Psoas muscle (tissue), 8 donors: ENCODE data around the gene CDH8. TPM values are rescaled to one million over a fixed set of nuclear protein-coding genes. Genes with fewer than 3 reads are reported as not detected.

Experiments used
- ATAC-seq, 4 donors: fragments of 200-7000 bp; cut with Tn5 transposase; one replicate each; pipeline ENCODE4 v1.9.1; 2020; ENCODE audit warnings: moderate library complexity in 3 of 4, mild to moderate bottlenecking in 2 of 4
- DNase-seq, 2 donors: peaks; one replicate each; pipeline ENCODE4 v3.0.0-alpha.2; 2020
- H3K27ac ChIP-seq: fragments of 200-600 bp; one replicate; pipeline ENCODE4 v1.8.0; 2022
- H3K27me3 ChIP-seq, 3 donors: fragments of 200-600 bp in 1 of 3; one replicate each; pipeline versions ENCODE4 v1.6.1 to v1.8.0; 2013 to 2022; ENCODE audit warnings: low read length in 2 of 3, mild to moderate bottlenecking in 2 of 3, moderate library complexity in 1 of 3; ENCODE audit not compliant: insufficient read depth in 3 of 3
- H3K36me3 ChIP-seq, 2 donors: fragments of 200-600 bp in 1 of 2; one replicate each; pipeline versions ENCODE4 v1.6.1 to v1.8.0; 2013 to 2022; ENCODE audit warnings: low read depth in 1 of 2, mild to moderate bottlenecking in 1 of 2, moderate library complexity in 1 of 2; ENCODE audit not compliant: insufficient read depth in 1 of 2
- H3K4me1 ChIP-seq: fragments of 200-600 bp; one replicate; pipeline ENCODE4 v1.8.0; 2022
- H3K4me3 ChIP-seq: fragments of 200-600 bp; one replicate; pipeline ENCODE4 v1.8.0; 2022; ENCODE audit warnings: mild to moderate bottlenecking
- H3K9me3 ChIP-seq: fragments of 200-600 bp; one replicate; pipeline ENCODE4 v1.8.0; 2022
- WGBS, 3 donors: extraction: QIAGEN DNeasy Blood & Tissue Kit; methylation state at CpG; one replicate each; pipeline versions ENCODE4 v1.1.6 to v1.1.7; 2013; 5-methylcytosine and 5-hydroxymethylcytosine counted together
- intact Hi-C, 2 donors: fragments of 100-400 bp; cut with DNase I; formaldehyde crosslinking; loops; one replicate each; pipeline versions ENCODE4 v1.11.0 to v1.14.2; 2022
- polyA plus RNA-seq, 3 donors: library from polyadenylated mRNA; stranded (reverse); fragments of 200-250 nt; gene quantifications; one replicate each; pipeline ENCODE4 v1.2.3, GENCODE V29; 2013
- total RNA-seq, 4 donors: library from RNA; stranded (reverse); fragmentation: NEBNext Ultra II Directional in 2 of 4; extraction: Animal tissue kit (Norgen Biotek cat#: 25700) in 2 of 4; gene quantifications; one replicate each; pipeline versions ENCODE4 v1.2.1 to v1.2.4, GENCODE V29; 2021 to 2023
- TF ChIP-seq, protein P1 (sequence below): fragments of 200-600 bp; IDR thresholded peaks from one replicate; pipeline ENCODE4 v1.8.0; 2022; ENCODE audit warnings: antibody characterized with exemption
- donor health status: healthy with polysubstance abuse.
- donor health status: DM: no; HTN: no; CAD: no; lungs with moderate emphysema.
- donor health status: Bipolar disorder and iron deficiency.
- donor health status: healthy.
- donor health status: DM: yes; HTN: yes; CAD: no.
- donor health status: DM: no; HTN: no; CAD: no.
- donor health status: DM: no; HTN: no; CAD: no.
- donor health status: DM: yes; HTN: yes; CAD: no.

The CDH8 gene
- total and polyA plus RNA-seq, 7 donors: 0.13 to 1.2 (median 0.58) TPM

DNA sequence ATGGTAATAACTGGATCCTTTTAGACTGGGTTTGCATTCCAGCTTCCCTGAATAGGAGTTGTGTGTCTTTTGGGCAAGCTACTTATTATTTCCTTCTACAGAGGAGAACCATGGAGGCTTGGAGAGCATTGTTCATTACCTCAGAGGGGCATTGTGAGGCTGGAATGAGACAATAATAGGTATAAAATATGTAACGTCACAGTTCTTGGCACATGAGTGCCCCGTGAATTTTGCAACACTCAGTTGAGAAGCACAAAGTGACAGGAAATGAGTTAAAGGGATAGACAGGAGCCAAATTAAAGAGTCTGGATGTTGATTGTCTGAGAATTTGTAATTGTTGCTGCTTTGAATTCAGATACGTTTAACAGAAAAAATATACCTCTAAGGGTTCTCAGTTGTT, 92.2 kb downstream of the CDH8 start:
- H3K9me3 ChIP-seq: no peaks in the 10 kb centered on the region
- H3K27me3 ChIP-seq: no peaks in the 10 kb centered on the region
- ATAC-seq (no peak), DNase-seq (no peak)
- H3K4me1 ChIP-seq: no peaks in the 10 kb centered on the region
- WGBS, 3 donors: 49 to 55% (median 54%) methylated on average over 3 of the region's 3 CpGs
- no peak overlapping the region for H3K4me3 ChIP-seq
- TF ChIP-seq, protein P1, sequence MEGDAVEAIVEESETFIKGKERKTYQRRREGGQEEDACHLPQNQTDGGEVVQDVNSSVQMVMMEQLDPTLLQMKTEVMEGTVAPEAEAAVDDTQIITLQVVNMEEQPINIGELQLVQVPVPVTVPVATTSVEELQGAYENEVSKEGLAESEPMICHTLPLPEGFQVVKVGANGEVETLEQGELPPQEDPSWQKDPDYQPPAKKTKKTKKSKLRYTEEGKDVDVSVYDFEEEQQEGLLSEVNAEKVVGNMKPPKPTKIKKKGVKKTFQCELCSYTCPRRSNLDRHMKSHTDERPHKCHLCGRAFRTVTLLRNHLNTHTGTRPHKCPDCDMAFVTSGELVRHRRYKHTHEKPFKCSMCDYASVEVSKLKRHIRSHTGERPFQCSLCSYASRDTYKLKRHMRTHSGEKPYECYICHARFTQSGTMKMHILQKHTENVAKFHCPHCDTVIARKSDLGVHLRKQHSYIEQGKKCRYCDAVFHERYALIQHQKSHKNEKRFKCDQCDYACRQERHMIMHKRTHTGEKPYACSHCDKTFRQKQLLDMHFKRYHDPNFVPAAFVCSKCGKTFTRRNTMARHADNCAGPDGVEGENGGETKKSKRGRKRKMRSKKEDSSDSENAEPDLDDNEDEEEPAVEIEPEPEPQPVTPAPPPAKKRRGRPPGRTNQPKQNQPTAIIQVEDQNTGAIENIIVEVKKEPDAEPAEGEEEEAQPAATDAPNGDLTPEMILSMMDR: no peak
- no peak overlapping the region for H3K27ac ChIP-seq
- intact Hi-C loops: no loop called here
- H3K36me3 ChIP-seq: no peaks in the 10 kb centered on the region

DNA sequence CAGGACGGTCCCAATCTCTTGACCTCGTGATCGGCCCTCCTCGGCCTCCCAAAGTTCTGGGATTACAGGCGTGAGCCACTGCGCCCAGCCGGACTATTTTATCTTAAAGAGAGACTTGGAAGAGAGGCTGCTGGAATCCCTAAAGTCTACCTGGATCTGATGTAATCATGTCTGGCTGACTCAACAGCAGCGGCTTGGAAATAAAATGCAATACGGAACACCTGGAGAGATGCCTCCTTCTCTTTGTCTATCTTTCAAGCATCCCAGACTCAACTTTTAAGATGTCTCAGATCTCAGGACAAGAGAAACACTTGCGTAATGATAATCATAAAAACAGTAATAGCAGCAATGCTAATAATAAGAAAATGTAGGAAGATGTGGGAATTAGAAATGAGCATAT, 95.6 kb downstream of the CDH8 start:
- Histone ChIP-seq H3K9me3 (no peaks in the 10 kb centered on the region), H3K36me3 (no peaks in the 10 kb centered on the region), H3K4me3 (no peak overlapping the region), H3K4me1 (no peaks in the 10 kb centered on the region), H3K27ac (no peak overlapping the region), H3K27me3 (no peaks in the 10 kb centered on the region)
- no peak for ATAC-seq
- intact Hi-C loops: no loop called here
- WGBS, 3 donors: 91 to 92% (median 92%) methylated on average over 10 of the region's 10 CpGs
- no peak for DNase-seq
- TF ChIP-seq, protein P1: no peak

DNA sequence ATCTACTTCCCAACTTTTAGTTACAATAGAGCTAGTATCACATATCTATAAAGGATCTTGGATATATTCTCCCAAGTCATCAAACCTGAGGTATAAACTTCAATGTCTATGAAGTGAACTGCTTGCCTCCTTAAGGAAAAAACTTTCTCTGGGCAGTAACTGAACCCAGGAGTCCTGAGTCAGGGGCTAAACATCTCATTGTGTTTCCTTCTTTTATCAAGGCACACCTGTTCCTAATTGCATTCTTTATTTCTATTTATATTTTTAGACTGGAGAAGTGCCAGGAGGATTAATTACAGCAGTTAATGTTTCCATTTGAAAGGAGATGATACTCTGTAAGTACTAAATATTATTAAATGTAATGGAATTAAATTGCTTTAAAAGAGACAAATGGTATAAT, 98.6 kb downstream of the CDH8 start:
- Histone ChIP-seq H3K4me3 (no peak overlapping the region), H3K9me3 (no peaks in the 10 kb centered on the region), H3K27ac (no peak overlapping the region), H3K4me1 (no peaks in the 10 kb centered on the region), H3K36me3 (no peaks in the 10 kb centered on the region), H3K27me3 (no peaks in the 10 kb centered on the region)
- no peak for DNase-seq
- intact Hi-C loops: no loop called here
- ATAC-seq: no peak
- TF ChIP-seq, protein P1: no peak

DNA sequence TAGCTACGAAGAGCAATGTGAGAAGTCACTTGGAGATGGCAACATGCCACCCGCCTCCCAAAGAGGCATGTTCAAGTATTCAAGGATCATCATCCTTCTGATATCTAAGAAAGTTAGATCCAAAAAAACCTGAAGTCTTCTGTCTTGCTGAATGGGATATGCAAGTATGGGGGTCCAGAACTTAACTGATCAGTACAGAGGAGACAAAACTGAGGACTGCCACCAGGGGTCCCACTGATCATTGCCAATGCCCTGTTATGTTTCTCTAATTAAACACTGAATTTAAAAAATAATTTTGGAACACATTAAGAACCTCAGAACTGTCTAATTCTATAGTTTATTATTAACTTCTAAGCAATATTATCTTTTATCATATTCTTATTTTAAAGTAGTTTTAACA, 99.7 kb downstream of the CDH8 start:
- intact Hi-C loops: no loop called here
- no peak for ATAC-seq
- Histone ChIP-seq H3K27ac (no peak overlapping the region), H3K27me3 (no peaks in the 10 kb centered on the region), H3K4me1 (no peaks in the 10 kb centered on the region), H3K4me3 (no peak overlapping the region), H3K9me3 (no peaks in the 10 kb centered on the region), H3K36me3 (no peaks in the 10 kb centered on the region)
- 81 to 92% (median 85%) methylated on average over 2 of the region's 2 CpGs for WGBS, 3 donors
- DNase-seq: no peak
- TF ChIP-seq, protein P1: no peak

DNA sequence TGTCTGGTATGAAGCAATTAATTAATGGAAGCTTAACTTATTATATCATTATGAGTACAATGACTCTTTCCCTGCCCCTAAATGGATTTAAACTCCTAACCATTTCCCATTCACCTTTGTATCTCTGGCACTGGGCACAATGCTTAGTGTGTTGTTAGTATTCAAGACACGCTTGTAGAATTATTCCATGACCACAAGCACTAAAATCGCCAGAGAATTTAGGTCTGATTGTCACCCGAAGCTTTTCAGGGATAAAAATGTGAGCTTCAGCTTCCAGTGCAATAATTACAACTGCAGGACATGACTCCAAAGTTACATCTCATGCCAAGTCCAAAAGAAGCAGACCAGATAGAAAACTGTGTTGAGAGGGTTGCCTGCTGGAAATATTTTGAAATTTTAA, 101.6 kb downstream of the CDH8 start:
- 39 to 60% (median 42%) methylated on average over 3 of the region's 3 CpGs for WGBS, 3 donors
- DNase-seq (no peak), ATAC-seq (no peak)
- intact Hi-C loops: no loop called here
- TF ChIP-seq, protein P1: no peak
- no peaks in the 10 kb centered on the region for H3K9me3 ChIP-seq
- no peak overlapping the region for H3K27ac ChIP-seq
- no peaks in the 10 kb centered on the region for H3K27me3 ChIP-seq
- H3K4me3 ChIP-seq: no peak overlapping the region
- H3K4me1 ChIP-seq: no peaks in the 10 kb centered on the region
- no peaks in the 10 kb centered on the region for H3K36me3 ChIP-seq
